HEK293T (cell line): ENCODE measurements around the gene EML6.

Source experiments
- BHLHE40 ChIP-seq: fragments of 450-650 bp; IDR thresholded peaks from 2 replicates; pipeline ENCODE4 v1.6.1; 2016; ENCODE audit warnings: mild to moderate bottlenecking, moderate library complexity, borderline replicate concordance
- CTBP1 ChIP-seq: fragments of 450-650 bp; IDR thresholded peaks from 2 replicates; pipeline ENCODE4 v1.6.1; 2016; ENCODE audit warnings: borderline replicate concordance
- ELF4 ChIP-seq: fragments of 450-650 bp; IDR thresholded peaks from 2 replicates; pipeline ENCODE4 v1.6.1; 2017; ENCODE audit warnings: antibody characterized with exemption
- FOXA1 ChIP-seq: fragments of 450-650 bp; IDR thresholded peaks from 2 replicates; pipeline ENCODE4 v1.6.1; 2016; ENCODE audit warnings: mild to moderate bottlenecking
- FOXK2 ChIP-seq: fragments of 450-650 bp; IDR thresholded peaks from 2 replicates; pipeline ENCODE4 v1.6.1; 2016; ENCODE audit warnings: mild to moderate bottlenecking
- FOXM1 ChIP-seq: fragments of 450-650 bp; IDR thresholded peaks from 2 replicates; pipeline ENCODE4 v1.6.1; 2017; ENCODE audit warnings: mild to moderate bottlenecking, borderline replicate concordance
- NFRKB ChIP-seq: fragments of 450-650 bp; IDR thresholded peaks from 2 replicates; pipeline ENCODE4 v1.6.1; 2016; ENCODE audit warnings: mild to moderate bottlenecking, moderate library complexity
- SP1 ChIP-seq: fragments of 450-650 bp; IDR thresholded peaks from 2 replicates; pipeline ENCODE4 v1.6.1; 2017
- TARDBP ChIP-seq: fragments of 450-650 bp; IDR thresholded peaks from 2 replicates; pipeline ENCODE4 v1.6.1; 2016
- ZNF384 ChIP-seq: fragments of 450-650 bp; IDR thresholded peaks from 2 replicates; pipeline ENCODE4 v1.6.1; 2016
- TF ChIP-seq, protein P1 (sequence below): fragments of 450-650 bp; IDR thresholded peaks from 2 replicates; pipeline ENCODE4 v1.6.1; 2016

DNA sequence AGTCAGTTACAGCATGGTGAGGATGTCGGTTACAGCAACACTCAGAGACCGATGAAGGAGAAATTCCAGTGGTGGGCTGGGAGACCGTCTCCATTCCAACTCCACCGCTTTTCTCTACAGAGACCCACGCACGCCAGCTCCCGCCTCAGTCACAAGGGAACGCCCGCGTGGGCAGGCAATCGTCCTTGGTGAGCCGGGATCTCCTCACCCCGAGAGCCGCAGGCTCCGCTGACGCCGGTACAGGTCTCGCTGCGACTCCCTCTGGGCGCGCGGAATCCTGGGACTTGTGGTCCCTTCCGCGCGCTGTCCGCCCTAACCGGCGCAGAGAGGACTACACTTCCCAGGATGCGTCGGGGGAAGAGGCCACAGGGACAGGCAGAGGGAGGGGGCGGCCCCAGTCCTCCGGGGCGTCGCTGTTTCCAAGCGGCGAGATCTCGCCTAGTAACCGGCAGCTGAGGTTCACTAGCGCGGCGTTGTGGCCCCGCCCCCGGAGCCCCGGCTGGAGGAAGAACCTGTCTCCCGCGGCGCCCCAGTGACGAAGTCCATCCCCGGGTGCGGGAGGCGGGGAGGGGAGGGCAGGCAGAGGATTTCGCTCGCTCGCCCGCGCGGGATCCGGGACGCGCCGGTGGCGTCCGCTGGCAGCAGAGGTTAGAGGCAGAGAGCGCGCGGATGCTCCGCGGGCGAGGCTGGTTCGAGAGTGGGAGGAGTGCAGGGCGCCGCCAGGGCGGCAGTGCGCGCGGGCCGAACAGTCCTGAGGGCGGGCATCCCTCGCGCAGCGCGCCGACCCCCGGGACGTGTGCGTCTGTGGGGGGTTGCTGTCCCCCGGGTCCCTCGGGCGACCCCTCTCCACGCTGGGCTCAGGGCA lies at the start of gene EML6:
- TF ChIP-seq FOXA1 (no peak), FOXM1 (no peak), NFRKB (no peak), BHLHE40 (no peak), FOXK2 (no peak), SP1 (no peak), ZNF384 (no peak), CTBP1 (peak; percentile 44; the same call in 1 of the 2 replicates), TARDBP (no peak), ELF4 (peak; percentile 31; the same call in 1 of the 2 replicates)
- TF ChIP-seq, protein P1, sequence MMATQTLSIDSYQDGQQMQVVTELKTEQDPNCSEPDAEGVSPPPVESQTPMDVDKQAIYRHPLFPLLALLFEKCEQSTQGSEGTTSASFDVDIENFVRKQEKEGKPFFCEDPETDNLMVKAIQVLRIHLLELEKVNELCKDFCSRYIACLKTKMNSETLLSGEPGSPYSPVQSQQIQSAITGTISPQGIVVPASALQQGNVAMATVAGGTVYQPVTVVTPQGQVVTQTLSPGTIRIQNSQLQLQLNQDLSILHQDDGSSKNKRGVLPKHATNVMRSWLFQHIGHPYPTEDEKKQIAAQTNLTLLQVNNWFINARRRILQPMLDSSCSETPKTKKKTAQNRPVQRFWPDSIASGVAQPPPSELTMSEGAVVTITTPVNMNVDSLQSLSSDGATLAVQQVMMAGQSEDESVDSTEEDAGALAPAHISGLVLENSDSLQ: no peak
